ENCODE data around the gene GRHL1. TPM values are rescaled to one million over a fixed set of nuclear protein-coding genes. Genes with fewer than 3 reads are reported as not detected.

Gene GRHL1
- total and polyA plus RNA-seq, 9 of the 15 experiments (the other 6 are each of a cell fraction or from before 2014, with no cell fraction given), result 1.7 to 6.1 (median 4.7) TPM

- TF ChIP-seq FOXP4 (CRISPR knock-in tag; IDR thresholded peaks at IDR 0.05; ENCODE audit: borderline replicate concordance), result no peak
- 0 out of 2 replicates have a peak, but pooled peaks have one; percentile 57 for TF ChIP-seq KLF1 (tag; IDR thresholded peaks at IDR 0.05)
- no peak for TF ChIP-seq FOXM1 (IDR thresholded peaks at IDR 0.05; ENCODE audit: low read depth)
- TF ChIP-seq FOXM1 (CRISPR knock-in tag; IDR thresholded peaks at IDR 0.05; ENCODE audit: low read depth), result no peak
- TF ChIP-seq BCOR (IDR thresholded peaks at IDR 0.05), result no peak
- TF ChIP-seq GABPA (tag; conservative IDR thresholded peaks at IDR 0.05; ENCODE audit: low read depth), result no peak
- no peak for TF ChIP-seq TEAD2 (tag; IDR thresholded peaks at IDR 0.05)
- no peak; the same call in 1 of the 2 replicates for TF ChIP-seq MAFF (IDR thresholded peaks at IDR 0.05; ENCODE audit: low read length)
- no peak for TF ChIP-seq ETS2 (tag; IDR thresholded peaks at IDR 0.05; ENCODE audit: borderline replicate concordance, poor library complexity, severe bottlenecking)
- no peak for TF ChIP-seq ZNF354B (CRISPR knock-in tag; IDR thresholded peaks at IDR 0.05)
- TF ChIP-seq FUS (optimal IDR thresholded peaks at IDR 0.05; ENCODE audit: low read depth, low read length), result no peak
- TF ChIP-seq ZNF165 (CRISPR knock-in tag; IDR thresholded peaks at IDR 0.05; ENCODE audit: borderline replicate concordance), result no peak
- no peak for TF ChIP-seq BRD4 (IDR thresholded peaks at IDR 0.05)
- no peak for TF ChIP-seq BRF1 (IDR thresholded peaks at IDR 0.05; ENCODE audit: borderline replicate concordance, extremely low read depth, insufficient read length)
- no peak for TF ChIP-seq ZNF408 (CRISPR knock-in tag; IDR thresholded peaks at IDR 0.05; ENCODE audit: low read depth)
- TF ChIP-seq MCM7 (IDR thresholded peaks at IDR 0.05), result no peak
- no peak for TF ChIP-seq ARID4B (CRISPR knock-in tag; IDR thresholded peaks at IDR 0.05)
- TF ChIP-seq NR4A1 (CRISPR knock-in tag; IDR thresholded peaks at IDR 0.05), result no peak
- no peak for TF ChIP-seq NR4A1 (tag; IDR thresholded peaks at IDR 0.05)
These were observed 15.7 kb downstream of the GRHL1 start (continued) for GRCh38 chr2:9967053-9967775.

Measured in K562 (cell line).